ENCODE results near the gene METTL9. TPM values are rescaled to one million over a fixed set of nuclear protein-coding genes. Genes with fewer than 3 reads are reported as not detected.

Gene METTL9
- total and polyA plus RNA-seq, 2 experiments from 2014 or later: 72.5 to 152 TPM

DNA sequence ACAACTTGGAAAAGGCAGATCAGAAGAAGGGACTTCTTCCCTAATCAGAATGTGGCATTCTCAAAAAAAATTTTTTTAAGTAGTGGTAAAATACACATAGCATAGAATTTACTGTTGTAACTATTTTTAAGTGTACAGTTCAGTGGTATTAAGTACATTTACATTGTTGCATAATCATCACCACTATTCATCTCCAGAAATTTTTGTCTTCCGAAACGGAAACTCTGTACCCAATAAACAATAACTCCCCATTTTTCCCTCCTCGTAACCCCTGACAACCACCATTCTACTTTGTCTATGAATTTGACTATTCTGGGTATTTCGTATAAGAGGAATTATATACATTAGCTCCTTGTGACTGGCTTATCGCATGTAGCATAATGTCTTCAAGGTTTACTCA, 18.9 kb downstream of the METTL9 start (continued):
- TF ChIP-seq EZH2 (IDR thresholded peaks at IDR 0.05; ENCODE audit: low read depth, unreplicated experiment) (no peak), EZH2phosphoT487 (IDR thresholded peaks at IDR 0.05; ENCODE audit: unreplicated experiment) (no peak), POLR2AphosphoS5 (IDR thresholded peaks at IDR 0.05; ENCODE audit: low read depth) (no peak), NANOG (IDR thresholded peaks at IDR 0.05; ENCODE audit: borderline replicate concordance) (no peak)
- TF ChIP-seq, protein P1, sequence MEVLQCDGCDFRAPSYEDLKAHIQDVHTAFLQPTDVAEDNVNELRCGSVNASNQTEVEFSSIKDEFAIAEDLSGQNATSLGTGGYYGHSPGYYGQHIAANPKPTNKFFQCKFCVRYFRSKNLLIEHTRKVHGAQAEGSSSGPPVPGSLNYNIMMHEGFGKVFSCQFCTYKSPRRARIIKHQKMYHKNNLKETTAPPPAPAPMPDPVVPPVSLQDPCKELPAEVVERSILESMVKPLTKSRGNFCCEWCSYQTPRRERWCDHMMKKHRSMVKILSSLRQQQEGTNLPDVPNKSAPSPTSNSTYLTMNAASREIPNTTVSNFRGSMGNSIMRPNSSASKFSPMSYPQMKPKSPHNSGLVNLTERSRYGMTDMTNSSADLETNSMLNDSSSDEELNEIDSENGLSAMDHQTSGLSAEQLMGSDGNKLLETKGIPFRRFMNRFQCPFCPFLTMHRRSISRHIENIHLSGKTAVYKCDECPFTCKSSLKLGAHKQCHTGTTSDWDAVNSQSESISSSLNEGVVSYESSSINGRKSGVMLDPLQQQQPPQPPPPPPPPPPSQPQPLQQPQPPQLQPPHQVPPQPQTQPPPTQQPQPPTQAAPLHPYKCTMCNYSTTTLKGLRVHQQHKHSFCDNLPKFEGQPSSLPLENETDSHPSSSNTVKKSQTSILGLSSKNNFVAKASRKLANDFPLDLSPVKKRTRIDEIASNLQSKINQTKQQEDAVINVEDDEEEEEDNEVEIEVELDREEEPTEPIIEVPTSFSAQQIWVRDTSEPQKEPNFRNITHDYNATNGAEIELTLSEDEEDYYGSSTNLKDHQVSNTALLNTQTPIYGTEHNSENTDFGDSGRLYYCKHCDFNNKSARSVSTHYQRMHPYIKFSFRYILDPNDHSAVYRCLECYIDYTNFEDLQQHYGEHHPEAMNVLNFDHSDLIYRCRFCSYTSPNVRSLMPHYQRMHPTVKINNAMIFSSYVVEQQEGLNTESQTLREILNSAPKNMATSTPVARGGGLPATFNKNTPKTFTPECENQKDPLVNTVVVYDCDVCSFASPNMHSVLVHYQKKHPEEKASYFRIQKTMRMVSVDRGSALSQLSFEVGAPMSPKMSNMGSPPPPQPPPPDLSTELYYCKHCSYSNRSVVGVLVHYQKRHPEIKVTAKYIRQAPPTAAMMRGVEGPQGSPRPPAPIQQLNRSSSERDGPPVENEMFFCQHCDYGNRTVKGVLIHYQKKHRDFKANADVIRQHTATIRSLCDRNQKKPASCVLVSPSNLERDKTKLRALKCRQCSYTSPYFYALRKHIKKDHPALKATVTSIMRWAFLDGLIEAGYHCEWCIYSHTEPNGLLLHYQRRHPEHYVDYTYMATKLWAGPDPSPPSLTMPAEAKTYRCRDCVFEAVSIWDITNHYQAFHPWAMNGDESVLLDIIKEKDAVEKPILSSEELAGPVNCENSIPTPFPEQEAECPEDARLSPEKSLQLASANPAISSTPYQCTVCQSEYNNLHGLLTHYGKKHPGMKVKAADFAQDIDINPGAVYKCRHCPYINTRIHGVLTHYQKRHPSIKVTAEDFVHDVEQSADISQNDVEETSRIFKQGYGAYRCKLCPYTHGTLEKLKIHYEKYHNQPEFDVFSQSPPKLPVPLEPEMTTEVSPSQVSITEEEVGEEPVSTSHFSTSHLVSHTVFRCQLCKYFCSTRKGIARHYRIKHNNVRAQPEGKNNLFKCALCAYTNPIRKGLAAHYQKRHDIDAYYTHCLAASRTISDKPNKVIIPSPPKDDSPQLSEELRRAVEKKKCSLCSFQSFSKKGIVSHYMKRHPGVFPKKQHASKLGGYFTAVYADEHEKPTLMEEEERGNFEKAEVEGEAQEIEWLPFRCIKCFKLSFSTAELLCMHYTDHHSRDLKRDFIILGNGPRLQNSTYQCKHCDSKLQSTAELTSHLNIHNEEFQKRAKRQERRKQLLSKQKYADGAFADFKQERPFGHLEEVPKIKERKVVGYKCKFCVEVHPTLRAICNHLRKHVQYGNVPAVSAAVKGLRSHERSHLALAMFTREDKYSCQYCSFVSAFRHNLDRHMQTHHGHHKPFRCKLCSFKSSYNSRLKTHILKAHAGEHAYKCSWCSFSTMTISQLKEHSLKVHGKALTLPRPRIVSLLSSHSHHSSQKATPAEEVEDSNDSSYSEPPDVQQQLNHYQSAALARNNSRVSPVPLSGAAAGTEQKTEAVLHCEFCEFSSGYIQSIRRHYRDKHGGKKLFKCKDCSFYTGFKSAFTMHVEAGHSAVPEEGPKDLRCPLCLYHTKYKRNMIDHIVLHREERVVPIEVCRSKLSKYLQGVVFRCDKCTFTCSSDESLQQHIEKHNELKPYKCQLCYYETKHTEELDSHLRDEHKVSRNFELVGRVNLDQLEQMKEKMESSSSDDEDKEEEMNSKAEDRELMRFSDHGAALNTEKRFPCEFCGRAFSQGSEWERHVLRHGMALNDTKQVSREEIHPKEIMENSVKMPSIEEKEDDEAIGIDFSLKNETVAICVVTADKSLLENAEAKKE (CRISPR knock-in tag; IDR thresholded peaks at IDR 0.05): no peak

- Mint-ChIP-seq H3K27ac (no peak overlapping the region), H3K9me3 (no peaks in the 10 kb centered on the region), H3K36me3 (ENCODE audit: low read depth) (peaks cover 24% of the 10 kb centered on the region), H3K4me3 (no peak overlapping the region), H3K4me1 (no peaks in the 10 kb centered on the region), H3K27me3 (ENCODE audit: insufficient read depth, low read depth, poor library complexity) (peaks cover 2% of the 10 kb centered on the region)
- ATAC-seq: no peak
- H3K36me3 ChIP-seq (ENCODE audit: insufficient read depth): 0 out of 2 replicates have a peak, but pooled peaks cover 5% of the 10 kb centered on the region
- peaks cover 34% of the 10 kb centered on the region for H3K79me2 ChIP-seq (replicated peaks; ENCODE audit: insufficient read depth)
- H3F3A ChIP-seq (replicated peaks; ENCODE audit: low read depth): no peaks in the 10 kb centered on the region
- no peak overlapping the region for H3K4me2 ChIP-seq
- H3K4me1 ChIP-seq (ENCODE audit: insufficient read depth): no peaks in the 10 kb centered on the region
- no peak for DNase-seq (ENCODE audit: low spot score)
- H3K9me2 ChIP-seq (ENCODE audit: insufficient read depth): no peaks in the 10 kb centered on the region
- no peak overlapping the region for H3K27ac ChIP-seq (ENCODE audit: low read depth)
- H3K4me3 ChIP-seq: no peak overlapping the region
- no peaks in the 10 kb centered on the region for H3K27me3 ChIP-seq (ENCODE audit: insufficient read depth)
- H2AFZ ChIP-seq: no peak overlapping the region
- H4K20me1 ChIP-seq (replicated peaks; ENCODE audit: insufficient read depth): peaks cover 12% of the 10 kb centered on the region; the same call in 1 of the 2 replicates
- TF ChIP-seq, protein P2, sequence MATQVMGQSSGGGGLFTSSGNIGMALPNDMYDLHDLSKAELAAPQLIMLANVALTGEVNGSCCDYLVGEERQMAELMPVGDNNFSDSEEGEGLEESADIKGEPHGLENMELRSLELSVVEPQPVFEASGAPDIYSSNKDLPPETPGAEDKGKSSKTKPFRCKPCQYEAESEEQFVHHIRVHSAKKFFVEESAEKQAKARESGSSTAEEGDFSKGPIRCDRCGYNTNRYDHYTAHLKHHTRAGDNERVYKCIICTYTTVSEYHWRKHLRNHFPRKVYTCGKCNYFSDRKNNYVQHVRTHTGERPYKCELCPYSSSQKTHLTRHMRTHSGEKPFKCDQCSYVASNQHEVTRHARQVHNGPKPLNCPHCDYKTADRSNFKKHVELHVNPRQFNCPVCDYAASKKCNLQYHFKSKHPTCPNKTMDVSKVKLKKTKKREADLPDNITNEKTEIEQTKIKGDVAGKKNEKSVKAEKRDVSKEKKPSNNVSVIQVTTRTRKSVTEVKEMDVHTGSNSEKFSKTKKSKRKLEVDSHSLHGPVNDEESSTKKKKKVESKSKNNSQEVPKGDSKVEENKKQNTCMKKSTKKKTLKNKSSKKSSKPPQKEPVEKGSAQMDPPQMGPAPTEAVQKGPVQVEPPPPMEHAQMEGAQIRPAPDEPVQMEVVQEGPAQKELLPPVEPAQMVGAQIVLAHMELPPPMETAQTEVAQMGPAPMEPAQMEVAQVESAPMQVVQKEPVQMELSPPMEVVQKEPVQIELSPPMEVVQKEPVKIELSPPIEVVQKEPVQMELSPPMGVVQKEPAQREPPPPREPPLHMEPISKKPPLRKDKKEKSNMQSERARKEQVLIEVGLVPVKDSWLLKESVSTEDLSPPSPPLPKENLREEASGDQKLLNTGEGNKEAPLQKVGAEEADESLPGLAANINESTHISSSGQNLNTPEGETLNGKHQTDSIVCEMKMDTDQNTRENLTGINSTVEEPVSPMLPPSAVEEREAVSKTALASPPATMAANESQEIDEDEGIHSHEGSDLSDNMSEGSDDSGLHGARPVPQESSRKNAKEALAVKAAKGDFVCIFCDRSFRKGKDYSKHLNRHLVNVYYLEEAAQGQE (IDR thresholded peaks at IDR 0.05; ENCODE audit: unreplicated experiment): no peak
- TF ChIP-seq JUNB (IDR thresholded peaks at IDR 0.05; ENCODE audit: unreplicated experiment) (no peak), NANOG (IDR thresholded peaks at IDR 0.05; ENCODE audit: borderline replicate concordance) (no peak)
- TF ChIP-seq, protein P3, sequence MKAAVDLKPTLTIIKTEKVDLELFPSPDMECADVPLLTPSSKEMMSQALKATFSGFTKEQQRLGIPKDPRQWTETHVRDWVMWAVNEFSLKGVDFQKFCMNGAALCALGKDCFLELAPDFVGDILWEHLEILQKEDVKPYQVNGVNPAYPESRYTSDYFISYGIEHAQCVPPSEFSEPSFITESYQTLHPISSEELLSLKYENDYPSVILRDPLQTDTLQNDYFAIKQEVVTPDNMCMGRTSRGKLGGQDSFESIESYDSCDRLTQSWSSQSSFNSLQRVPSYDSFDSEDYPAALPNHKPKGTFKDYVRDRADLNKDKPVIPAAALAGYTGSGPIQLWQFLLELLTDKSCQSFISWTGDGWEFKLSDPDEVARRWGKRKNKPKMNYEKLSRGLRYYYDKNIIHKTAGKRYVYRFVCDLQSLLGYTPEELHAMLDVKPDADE (IDR thresholded peaks at IDR 0.05): no peak
Measured at GRCh38 chr16:21619765-21620425, 20.5 kb downstream of the METTL9 start.

All from GM23338 (cell line).